A673 (cell line): ENCODE data around the gene KCNH3. TPM values are rescaled to one million over a fixed set of nuclear protein-coding genes. Genes with fewer than 3 reads are reported as not detected.
A peak's percentile ranks its signal among the peaks of the same experiment; 100 is the strongest.

Experiments
- BruUV-seq: library from RNA; stranded (reverse); fragments of 400-500 nt; replicated peaks from 2 replicates; lab custom pipeline; 2021; lab: Mats Ljungman, UMichigan
- CTCF ChIA-PET: fragments of 300-600 bp; sonication (Branson Sonifier 250); formaldehyde crosslinking; loops from one replicate; lab custom pipeline; 2022; ENCODE audit warnings: antibody characterized with exemption; lab: Charles Lee
- POLR2A ChIA-PET: fragments of 300-600 bp; sonication (Branson Sonifier 250); formaldehyde crosslinking; loops from one replicate; lab custom pipeline; 2022; ENCODE audit warnings: antibody characterized with exemption; ENCODE audit not compliant: low non-redundant PET; lab: Charles Lee
- DNase-seq: peaks from one replicate; pipeline ENCODE4 v3.0.0-alpha.2; 2015; ENCODE audit warnings: low spot score
- H3K27ac ChIP-seq: fragments of 200-600 bp; sonication (generic); 2 replicates; pipeline ENCODE4 v1.5.1; 2016; ENCODE audit warnings: mixed run types, low read depth, mild to moderate bottlenecking, mixed read lengths, antibody characterized with exemption, low read length; ENCODE audit not compliant: poor library complexity, severe bottlenecking
- H3K27me3 ChIP-seq: fragments of 200-600 bp; sonication (generic); replicated peaks from 2 replicates; pipeline ENCODE4 v1.6.1; 2017; ENCODE audit warnings: mixed run types, low read depth, mild to moderate bottlenecking, mixed read lengths, antibody characterized with exemption, low read length; ENCODE audit not compliant: insufficient read depth, poor library complexity
- H3K36me3 ChIP-seq: fragments of 200-600 bp; sonication (generic); 2 replicates; pipeline ENCODE4 v1.6.1; 2016; ENCODE audit warnings: mixed run types, mild to moderate bottlenecking, mixed read lengths, antibody characterized with exemption, low read length; ENCODE audit not compliant: insufficient read depth, poor library complexity, severe bottlenecking
- H3K4me1 ChIP-seq: fragments of 200-600 bp; sonication (generic); 2 replicates; pipeline ENCODE4 v1.6.1; 2017; ENCODE audit warnings: mixed run types, mild to moderate bottlenecking, mixed read lengths, antibody characterized with exemption, low read length; ENCODE audit not compliant: insufficient read depth, poor library complexity, severe bottlenecking
- H3K4me3 ChIP-seq: fragments of 200-600 bp; sonication (generic); 2 replicates; pipeline ENCODE4 v1.5.1; 2016; ENCODE audit warnings: low read depth, mixed run types, mild to moderate bottlenecking, mixed read lengths, low read length; ENCODE audit not compliant: poor library complexity, severe bottlenecking
- H3K9me3 ChIP-seq: fragments of 200-600 bp; sonication (generic); 2 replicates; pipeline ENCODE4 v1.6.1; 2016; ENCODE audit warnings: mixed run types, low read depth, mild to moderate bottlenecking, mixed read lengths, antibody characterized with exemption, low read length; ENCODE audit not compliant: poor library complexity, severe bottlenecking
- EZH2 ChIP-seq: fragments of 200-600 bp; sonication (generic); IDR thresholded peaks from 2 replicates; pipeline ENCODE4 v1.6.1; 2017; ENCODE audit warnings: borderline replicate concordance, low read depth, mild to moderate bottlenecking, mixed read lengths, antibody characterized with exemption, low read length; ENCODE audit not compliant: poor library complexity, severe bottlenecking
- intact Hi-C: fragments of 100-400 bp; cut with micrococcal nuclease; formaldehyde crosslinking; loops from one replicate; pipeline ENCODE4 v1.10.0; 2022; ENCODE audit not compliant: unreplicated experiment
- total RNA-seq: library from RNA; stranded (reverse); gene quantifications from 2 replicates; pipeline ENCODE4 v1.2.3, GENCODE V29; 2021
- TF ChIP-seq, protein P1 (sequence below): fragments of 300-800, 200-600 bp; sonication (generic); conservative IDR thresholded peaks from 2 replicates; pipeline ENCODE4 v1.5.1; 2017; ENCODE audit warnings: low read depth, mild to moderate bottlenecking, antibody characterized with exemption, low read length, moderate library complexity, mixed read lengths

Gene KCNH3
- total RNA-seq, 1 experiment from 2014 or later: 4.0 TPM

GRCh38 chr12:49568442-49569162 is 29.8 kb downstream of the KCNH3 start:
- Histone ChIP-seq H3K4me3 (peak overlapping the region; percentile 89), H3K27ac (peak overlapping the region; percentile 96), H3K4me1 (peaks cover 8% of the 10 kb centered on the region), H3K9me3 (no peaks in the 10 kb centered on the region), H3K36me3 (peaks cover 27% of the 10 kb centered on the region), H3K27me3 (no peaks in the 10 kb centered on the region)
- DNase-seq: no peak
- ChIA-PET POLR2A (interaction anchor here (0.7 kb wide), 1 partner anchor 246 kb away, joined by 7 read pairs; the partner anchor contains the start of gene TROAP), CTCF (interaction anchor here (0.6 kb wide), 2 partner anchors 16 to 55 kb away, joined by 7 to 8 read pairs; no protein-coding TSS in a partner anchor)
- TF ChIP-seq, protein P1, sequence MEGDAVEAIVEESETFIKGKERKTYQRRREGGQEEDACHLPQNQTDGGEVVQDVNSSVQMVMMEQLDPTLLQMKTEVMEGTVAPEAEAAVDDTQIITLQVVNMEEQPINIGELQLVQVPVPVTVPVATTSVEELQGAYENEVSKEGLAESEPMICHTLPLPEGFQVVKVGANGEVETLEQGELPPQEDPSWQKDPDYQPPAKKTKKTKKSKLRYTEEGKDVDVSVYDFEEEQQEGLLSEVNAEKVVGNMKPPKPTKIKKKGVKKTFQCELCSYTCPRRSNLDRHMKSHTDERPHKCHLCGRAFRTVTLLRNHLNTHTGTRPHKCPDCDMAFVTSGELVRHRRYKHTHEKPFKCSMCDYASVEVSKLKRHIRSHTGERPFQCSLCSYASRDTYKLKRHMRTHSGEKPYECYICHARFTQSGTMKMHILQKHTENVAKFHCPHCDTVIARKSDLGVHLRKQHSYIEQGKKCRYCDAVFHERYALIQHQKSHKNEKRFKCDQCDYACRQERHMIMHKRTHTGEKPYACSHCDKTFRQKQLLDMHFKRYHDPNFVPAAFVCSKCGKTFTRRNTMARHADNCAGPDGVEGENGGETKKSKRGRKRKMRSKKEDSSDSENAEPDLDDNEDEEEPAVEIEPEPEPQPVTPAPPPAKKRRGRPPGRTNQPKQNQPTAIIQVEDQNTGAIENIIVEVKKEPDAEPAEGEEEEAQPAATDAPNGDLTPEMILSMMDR: no peak
- intact Hi-C loops: no loop called here
- TSS peak; percentile 61 for BruUV-seq

DNA sequence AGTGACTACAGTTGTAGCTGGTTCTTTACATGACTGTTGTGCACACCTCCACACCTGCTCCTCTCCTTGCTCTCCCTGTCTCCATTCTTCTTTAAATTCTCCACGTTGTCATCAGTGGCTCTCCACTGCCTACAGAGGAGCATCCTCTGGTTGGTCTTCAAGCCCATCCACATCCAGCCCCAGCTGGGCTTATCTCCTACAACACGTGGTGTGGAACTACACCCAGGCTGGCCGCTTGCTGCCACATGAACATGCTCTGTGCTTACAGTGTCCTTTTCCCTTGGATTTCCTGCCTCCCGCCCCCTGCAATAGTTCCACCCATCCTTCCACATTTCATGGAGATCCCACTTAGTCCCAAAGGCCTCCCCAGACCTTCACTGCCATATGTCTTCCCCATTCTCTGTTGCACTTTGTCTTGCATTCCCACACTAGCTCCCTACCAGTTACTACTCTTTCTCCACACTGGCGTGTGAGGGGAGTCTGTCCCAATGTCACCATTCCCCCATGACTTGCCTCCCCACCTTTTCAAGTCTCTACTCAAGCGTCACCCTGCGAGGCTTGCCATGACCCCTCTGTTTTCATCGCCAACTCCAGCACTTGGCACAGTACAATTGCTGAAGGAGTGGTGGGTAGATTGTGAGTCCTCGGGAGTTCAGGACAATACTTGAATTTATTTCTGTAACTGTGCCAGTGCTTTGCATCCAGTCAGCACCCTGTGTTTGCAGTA is 38.9 kb downstream of the KCNH3 start:
- DNase-seq: no peak
- ChIA-PET CTCF (no interaction called here), POLR2A (no interaction called here)
- Histone ChIP-seq H3K27me3 (no peaks in the 10 kb centered on the region), H3K4me1 (no peaks in the 10 kb centered on the region), H3K27ac (no peak overlapping the region), H3K9me3 (no peaks in the 10 kb centered on the region), H3K4me3 (no peak overlapping the region), H3K36me3 (peaks cover 6% of the 10 kb centered on the region)
- BruUV-seq: no TSS peak
- intact Hi-C loops: no loop called here
- TF ChIP-seq, protein P1: no peak
- no peak for TF ChIP-seq EZH2

- peak; percentile 14 for DNase-seq
- CTCF ChIA-PET: interaction anchor here (0.8 kb wide), 1 partner anchor 220 kb away, joined by 5 read pairs; no protein-coding TSS in a partner anchor
- no TSS peak for BruUV-seq
- Histone ChIP-seq H3K27ac (no peak overlapping the region), H3K9me3 (no peaks in the 10 kb centered on the region), H3K36me3 (peaks cover 3% of the 10 kb centered on the region), H3K27me3 (no peaks in the 10 kb centered on the region), H3K4me1 (no peaks in the 10 kb centered on the region), H3K4me3 (no peak overlapping the region)
- TF ChIP-seq EZH2: no peak
- TF ChIP-seq, protein P1: no peak
- POLR2A ChIA-PET: no interaction called here
- intact Hi-C loops: no loop called here
Measured at GRCh38 chr12:49578471-49579112, 39.8 kb downstream of the KCNH3 start.
